Measurements from ENCODE around the gene LGALS13. TPM values are rescaled to one million over a fixed set of nuclear protein-coding genes. Genes with fewer than 3 reads are reported as not detected.

LGALS13 gene
- total RNA-seq, 1 donor from 2014 or later = not detected

DNA sequence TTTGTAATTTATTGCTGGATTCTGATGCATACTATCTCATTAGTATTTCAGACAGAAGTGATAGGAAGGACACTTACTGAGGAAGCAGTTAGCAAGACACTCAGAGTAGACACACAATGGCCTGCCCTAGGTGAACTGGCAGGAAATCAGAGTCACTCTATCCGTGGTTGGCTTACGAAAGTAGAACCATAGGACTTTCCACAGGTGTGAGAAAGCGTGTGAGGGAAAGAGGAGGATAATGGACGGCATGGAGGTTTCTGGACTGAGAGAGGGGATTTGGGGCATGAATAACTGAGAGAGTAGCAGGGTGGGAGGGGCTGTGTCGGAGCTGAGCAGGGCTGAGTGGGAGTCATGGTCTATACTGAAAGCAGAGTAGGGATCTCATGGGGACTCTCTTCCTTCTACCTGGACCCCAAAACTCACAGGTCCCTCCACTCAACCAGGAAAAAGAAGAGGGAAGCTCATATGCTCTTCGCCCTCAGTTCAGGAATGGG, 43.7 kb upstream of the LGALS13 start:
- Mint-ChIP-seq H3K27me3 (ENCODE audit: low read depth) (peaks cover 33% of the 10 kb centered on the region), H3K27ac (ENCODE audit: unreplicated experiment) (no peak overlapping the region), H3K36me3 (ENCODE audit: low read depth) (no peaks in the 10 kb centered on the region), H3K4me1 (ENCODE audit: low read depth) (peaks cover 7% of the 10 kb centered on the region), H3K9me3 (ENCODE audit: low read depth) (no peaks in the 10 kb centered on the region), H3K4me3 (ENCODE audit: unreplicated experiment) (no peak overlapping the region)
- no peak for DNase-seq (ENCODE audit: low spot score)
- TF ChIP-seq, protein P1, sequence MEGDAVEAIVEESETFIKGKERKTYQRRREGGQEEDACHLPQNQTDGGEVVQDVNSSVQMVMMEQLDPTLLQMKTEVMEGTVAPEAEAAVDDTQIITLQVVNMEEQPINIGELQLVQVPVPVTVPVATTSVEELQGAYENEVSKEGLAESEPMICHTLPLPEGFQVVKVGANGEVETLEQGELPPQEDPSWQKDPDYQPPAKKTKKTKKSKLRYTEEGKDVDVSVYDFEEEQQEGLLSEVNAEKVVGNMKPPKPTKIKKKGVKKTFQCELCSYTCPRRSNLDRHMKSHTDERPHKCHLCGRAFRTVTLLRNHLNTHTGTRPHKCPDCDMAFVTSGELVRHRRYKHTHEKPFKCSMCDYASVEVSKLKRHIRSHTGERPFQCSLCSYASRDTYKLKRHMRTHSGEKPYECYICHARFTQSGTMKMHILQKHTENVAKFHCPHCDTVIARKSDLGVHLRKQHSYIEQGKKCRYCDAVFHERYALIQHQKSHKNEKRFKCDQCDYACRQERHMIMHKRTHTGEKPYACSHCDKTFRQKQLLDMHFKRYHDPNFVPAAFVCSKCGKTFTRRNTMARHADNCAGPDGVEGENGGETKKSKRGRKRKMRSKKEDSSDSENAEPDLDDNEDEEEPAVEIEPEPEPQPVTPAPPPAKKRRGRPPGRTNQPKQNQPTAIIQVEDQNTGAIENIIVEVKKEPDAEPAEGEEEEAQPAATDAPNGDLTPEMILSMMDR (IDR thresholded peaks at IDR 0.05) = no peak

DNA sequence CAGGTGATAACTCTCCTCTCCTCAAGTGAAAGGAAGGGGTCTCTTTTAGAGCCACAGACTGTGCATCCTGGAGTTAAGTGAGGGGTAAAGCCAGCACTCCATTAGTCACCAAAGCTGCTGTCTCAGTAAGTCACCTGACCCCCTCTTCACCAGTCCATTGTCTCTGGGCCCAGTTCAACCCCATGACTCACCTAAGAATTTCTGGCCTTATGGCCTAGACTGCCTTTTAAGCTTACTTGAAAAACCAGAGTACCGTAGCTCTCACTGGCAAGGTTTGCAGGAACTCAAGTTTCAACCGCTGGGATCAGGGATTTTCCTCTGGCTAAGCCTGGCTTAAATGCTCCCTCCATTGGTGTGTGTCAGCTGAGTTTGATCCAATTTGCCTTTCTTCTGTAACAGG, 38.9 kb upstream of the LGALS13 start:
- peaks cover 24% of the 10 kb centered on the region for H3K27me3 Mint-ChIP-seq (ENCODE audit: low read depth)
- H3K9me3 Mint-ChIP-seq (ENCODE audit: low read depth) = no peaks in the 10 kb centered on the region
- DNase-seq (ENCODE audit: low spot score) = no peak
- peaks cover under 1% of the 10 kb centered on the region for H3K4me1 Mint-ChIP-seq (ENCODE audit: low read depth)
- no peak overlapping the region for H3K4me3 Mint-ChIP-seq (ENCODE audit: unreplicated experiment)
- H3K27ac Mint-ChIP-seq (ENCODE audit: unreplicated experiment) = no peak overlapping the region
- TF ChIP-seq, protein P1 (IDR thresholded peaks at IDR 0.05) = no peak
- H3K36me3 Mint-ChIP-seq (ENCODE audit: low read depth) = no peaks in the 10 kb centered on the region

DNA sequence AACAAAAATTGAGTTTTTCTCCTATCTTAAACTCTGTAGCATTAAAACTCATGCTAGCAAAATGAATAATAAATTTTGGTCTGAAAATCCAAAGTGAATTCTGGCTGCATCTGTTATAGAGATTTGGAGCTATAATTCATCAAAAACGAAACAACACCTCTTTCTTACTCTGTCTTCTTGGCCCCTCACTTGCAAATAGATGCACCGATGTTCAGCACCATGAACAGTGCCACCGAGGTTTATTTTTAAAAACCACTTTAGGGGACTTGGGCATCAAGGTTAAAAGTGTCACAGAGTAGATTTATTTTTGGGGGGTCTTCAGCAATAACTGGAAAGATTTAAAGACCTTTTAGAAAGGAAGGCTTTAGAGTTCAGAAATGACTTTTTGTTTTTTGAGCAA, 36.3 kb upstream of the LGALS13 start:
- Mint-ChIP-seq H3K36me3 (ENCODE audit: low read depth) (no peaks in the 10 kb centered on the region), H3K4me1 (ENCODE audit: low read depth) (peaks cover 5% of the 10 kb centered on the region), H3K27me3 (ENCODE audit: low read depth) (peaks cover 14% of the 10 kb centered on the region), H3K27ac (ENCODE audit: unreplicated experiment) (no peak overlapping the region), H3K4me3 (ENCODE audit: unreplicated experiment) (no peak overlapping the region), H3K9me3 (ENCODE audit: low read depth) (no peaks in the 10 kb centered on the region)
- TF ChIP-seq, protein P1 (IDR thresholded peaks at IDR 0.05) = no peak
- DNase-seq (ENCODE audit: low spot score) = no peak

DNA sequence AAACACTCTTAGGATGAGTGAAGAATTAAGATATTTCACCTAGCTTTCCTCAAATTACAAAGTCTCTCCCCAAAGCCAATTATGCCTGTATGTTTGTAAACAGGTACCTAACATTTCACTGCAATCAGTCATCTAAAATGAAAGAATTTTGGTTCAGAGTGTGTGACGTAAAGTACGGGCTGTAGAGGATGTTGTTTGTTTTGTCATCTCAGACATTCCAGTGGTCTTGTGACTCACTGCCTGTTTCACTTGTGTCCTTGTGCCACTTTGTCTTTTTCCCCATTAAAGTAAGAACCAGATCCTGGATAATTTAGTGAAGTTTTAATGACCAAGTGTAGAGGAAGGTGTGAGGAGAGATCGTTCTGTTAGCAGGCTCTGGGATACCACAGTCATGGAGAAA, 33.7 kb upstream of the LGALS13 start:
- no peak overlapping the region for H3K4me3 Mint-ChIP-seq (ENCODE audit: unreplicated experiment)
- H3K9me3 Mint-ChIP-seq (ENCODE audit: low read depth) = peaks cover 13% of the 10 kb centered on the region
- TF ChIP-seq, protein P1 (IDR thresholded peaks at IDR 0.05) = no peak
- DNase-seq (ENCODE audit: low spot score) = no peak
- peaks cover 5% of the 10 kb centered on the region for H3K4me1 Mint-ChIP-seq (ENCODE audit: low read depth)
- H3K27me3 Mint-ChIP-seq (ENCODE audit: low read depth) = peaks cover 7% of the 10 kb centered on the region
- no peak overlapping the region for H3K27ac Mint-ChIP-seq (ENCODE audit: unreplicated experiment)
- H3K36me3 Mint-ChIP-seq (ENCODE audit: low read depth) = no peaks in the 10 kb centered on the region

DNA sequence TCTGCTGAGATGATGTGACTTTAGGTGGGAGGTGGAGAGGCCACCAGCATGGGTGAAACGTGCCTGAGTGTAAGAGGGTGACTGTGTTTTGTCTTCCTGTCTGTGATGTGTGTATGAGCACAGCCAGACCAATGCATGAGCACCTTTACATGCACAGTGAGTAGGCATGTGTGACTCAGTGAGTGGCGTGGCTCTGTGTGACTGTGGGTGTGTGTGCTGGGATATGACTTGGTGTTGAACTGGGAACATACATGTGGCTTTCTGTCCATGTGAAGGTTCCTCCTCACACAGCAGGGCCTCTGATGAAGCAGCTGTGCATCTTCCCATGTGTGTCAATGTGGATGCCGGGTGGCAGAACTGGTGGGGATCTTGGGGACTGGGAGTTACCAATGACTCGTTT, 19.9 kb upstream of the LGALS13 start:
- peaks cover 2% of the 10 kb centered on the region for H3K27me3 Mint-ChIP-seq (ENCODE audit: low read depth)
- peaks cover 12% of the 10 kb centered on the region for H3K9me3 Mint-ChIP-seq (ENCODE audit: low read depth)
- no peaks in the 10 kb centered on the region for H3K36me3 Mint-ChIP-seq (ENCODE audit: low read depth)
- no peaks in the 10 kb centered on the region for H3K4me1 Mint-ChIP-seq (ENCODE audit: low read depth)
- no peak for DNase-seq (ENCODE audit: low spot score)
- TF ChIP-seq, protein P1 (IDR thresholded peaks at IDR 0.05) = no peak
- no peak overlapping the region for H3K27ac Mint-ChIP-seq (ENCODE audit: unreplicated experiment)
- H3K4me3 Mint-ChIP-seq (ENCODE audit: unreplicated experiment) = no peak overlapping the region
